CD4-positive, alpha-beta memory T cell (primary cell): ENCODE results near the gene ZNF324B. TPM values are rescaled to one million over a fixed set of nuclear protein-coding genes. Genes with fewer than 3 reads are reported as not detected.
"Not testable (repeated sequence)": the region's sequence is repeated elsewhere in the genome, so short reads cannot be mapped to it uniquely, and the experiment has no call there.

ENCODE experiments used
- CTCF ChIA-PET: fragments of 350-600 bp; sonication (Branson Sonifier 250); formaldehyde crosslinking; loops from one replicate; lab custom pipeline; 2021; ENCODE audit warnings: inconsistent platforms; ENCODE audit not compliant: partially characterized antibody; lab: Charles Lee
- POLR2A ChIA-PET: fragments of 350-600 bp; sonication (Branson Sonifier 250); formaldehyde crosslinking; loops from one replicate; lab custom pipeline; 2021; ENCODE audit not compliant: partially characterized antibody; lab: Charles Lee
- DNase-seq, 5 donors: peaks; one replicate each; pipeline versions ENCODE4 v3.0.0 to v3.0.0-alpha.2; 2020 to 2022; ENCODE audit warnings: mixed read lengths in 1 of 5
- H3K27ac ChIP-seq: one replicate; pipeline ENCODE4 v1.7.0; 2013; ENCODE audit warnings: low read depth, low read length
- H3K27me3 ChIP-seq: 2 replicates; pipeline ENCODE4 v1.7.0; 2013; ENCODE audit warnings: mild to moderate bottlenecking, low read length, moderate library complexity; ENCODE audit not compliant: insufficient read depth
- H3K36me3 ChIP-seq: 2 replicates; pipeline ENCODE4 v1.7.0; 2013; ENCODE audit warnings: mild to moderate bottlenecking, low read length, moderate library complexity; ENCODE audit not compliant: insufficient read depth
- H3K4me1 ChIP-seq: 2 replicates; pipeline ENCODE4 v1.7.0; 2013; ENCODE audit warnings: mild to moderate bottlenecking, low read length, moderate library complexity; ENCODE audit not compliant: insufficient read depth
- H3K4me3 ChIP-seq, 2 donors: one replicate each; pipeline ENCODE4 v1.7.0; 2013; ENCODE audit warnings: low read length in 2 of 2, mild to moderate bottlenecking in 1 of 2
- H3K9me3 ChIP-seq, 2 donors: one replicate each; pipeline ENCODE4 v1.7.0; 2013; ENCODE audit warnings: low read length in 2 of 2, control low read depth in 1 of 2; ENCODE audit not compliant: control insufficient read depth in 1 of 2
- H3K27ac Mint-ChIP-seq, 7 donors: one replicate each; pipeline ENCODE4 v1.8.0; 2020 to 2021; ENCODE audit warnings: mixed read lengths in 7 of 7, mild to moderate bottlenecking in 6 of 7, inconsistent platforms in 3 of 7, moderate library complexity in 3 of 7
- H3K27me3 Mint-ChIP-seq, 2 donors: one replicate each; pipeline ENCODE4 v1.8.0; 2020 to 2021; ENCODE audit warnings: mixed read lengths in 2 of 2
- H3K36me3 Mint-ChIP-seq, 2 donors: one replicate each; pipeline ENCODE4 v1.8.0; 2020 to 2021; ENCODE audit warnings: mixed read lengths in 2 of 2, inconsistent platforms in 1 of 2, mild to moderate bottlenecking in 1 of 2
- H3K4me1 Mint-ChIP-seq, 4 donors: one replicate each; pipeline ENCODE4 v1.8.0; 2020 to 2021; ENCODE audit warnings: mixed read lengths in 4 of 4, mild to moderate bottlenecking in 1 of 4
- H3K4me3 Mint-ChIP-seq, 8 donors: one replicate each; pipeline ENCODE4 v1.8.0; 2020 to 2021; ENCODE audit warnings: mixed read lengths in 8 of 8, mild to moderate bottlenecking in 7 of 8, moderate library complexity in 6 of 8, inconsistent platforms in 3 of 8
- H3K9me3 Mint-ChIP-seq, 8 donors: one replicate each; pipeline ENCODE4 v1.8.0; 2020 to 2021; ENCODE audit warnings: mixed read lengths in 8 of 8, mild to moderate bottlenecking in 5 of 8, inconsistent platforms in 3 of 8, moderate library complexity in 1 of 8
- intact Hi-C: fragments of 100-400 bp; cut with micrococcal nuclease; formaldehyde crosslinking; loops from one replicate; pipeline ENCODE4 v1.15.1; 2023
- polyA plus RNA-seq, 2 donors: library from polyadenylated mRNA; unstranded; fragments of 300-500 nt; fragmentation: Illumina TruSeq; gene quantifications; one replicate each; pipeline ENCODE4 v1.2.3, GENCODE V29; 2021
- total RNA-seq, 2 experiments: library from RNA; stranded (reverse); gene quantifications; one replicate each; pipeline ENCODE4 v1.2.3, GENCODE V29; 2021

ZNF324B gene
- total and polyA plus RNA-seq, 4 experiments from 2014 or later = 1.2 to 13.7 (median 7.3) TPM

DNA sequence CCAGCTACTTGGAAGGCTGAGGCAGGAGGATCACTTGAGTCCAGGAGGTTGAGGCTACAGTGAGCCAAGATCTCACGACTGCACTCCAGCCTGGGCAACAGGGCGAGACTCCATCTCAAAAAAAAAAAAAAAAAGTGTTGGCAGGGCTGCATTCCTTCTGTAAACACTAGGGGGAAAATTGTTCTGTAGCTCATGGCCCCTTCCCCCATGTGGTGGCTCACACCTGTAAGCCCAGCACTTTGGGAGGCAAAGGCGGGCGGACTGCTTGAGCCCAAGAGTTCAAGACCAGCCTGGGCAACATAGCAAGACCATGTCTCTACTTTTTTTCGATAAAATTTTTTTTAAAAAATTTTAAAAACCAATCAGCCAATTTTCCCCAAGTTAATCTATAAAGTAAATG lies 32.9 kb downstream of the ZNF324B start:
- H3K4me1 Mint-ChIP-seq, H3K27me3 Mint-ChIP-seq, DNase-seq, H3K9me3 Mint-ChIP-seq, H3K9me3 ChIP-seq, POLR2A ChIA-PET, H3K4me1 ChIP-seq, intact Hi-C loops, H3K27ac Mint-ChIP-seq, H3K4me3 Mint-ChIP-seq, H3K36me3 ChIP-seq, H3K36me3 Mint-ChIP-seq, H3K27ac ChIP-seq, H3K4me3 ChIP-seq, H3K27me3 ChIP-seq, CTCF ChIA-PET: not testable (repeated sequence)

DNA sequence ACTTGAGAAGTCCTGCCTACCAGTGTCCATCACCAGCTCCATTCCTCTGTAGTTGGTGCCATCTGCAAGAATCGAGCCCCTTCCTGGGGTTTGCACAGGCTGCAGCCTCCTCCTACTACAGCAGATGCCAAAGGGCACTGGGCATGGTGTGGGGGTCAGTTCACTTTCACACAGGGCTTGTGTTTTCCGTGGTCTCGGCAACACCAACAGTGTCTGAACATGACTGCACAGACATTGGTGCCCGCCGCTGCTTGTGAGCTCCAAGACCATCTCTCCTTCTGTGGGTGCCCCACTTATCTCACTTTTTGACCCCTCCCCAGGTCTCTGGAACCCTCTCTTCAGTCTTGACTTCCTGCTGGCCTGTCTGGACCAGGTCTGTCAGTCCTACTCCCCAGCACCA lies 40.0 kb downstream of the ZNF324B start:
- Mint-ChIP-seq H3K9me3 (no peaks in the 10 kb centered on the region), H3K4me3 (no peak overlapping the region), H3K4me1 (no peaks in the 10 kb centered on the region), H3K36me3 (no peaks in the 10 kb centered on the region), H3K27ac (no peak overlapping the region), H3K27me3 (no peaks in the 10 kb centered on the region)
- H3K9me3 ChIP-seq = no peaks in the 10 kb centered on the region
- DNase-seq = no peak
- no peak overlapping the region for H3K4me3 ChIP-seq
- H3K4me1 ChIP-seq = peaks cover 7% of the 10 kb centered on the region
- H3K36me3 ChIP-seq = no peaks in the 10 kb centered on the region
- H3K27ac ChIP-seq = no peak overlapping the region
- no peaks in the 10 kb centered on the region for H3K27me3 ChIP-seq
- ChIA-PET CTCF (no interaction called here), POLR2A (no interaction called here)
- intact Hi-C loops = no loop called here

DNA sequence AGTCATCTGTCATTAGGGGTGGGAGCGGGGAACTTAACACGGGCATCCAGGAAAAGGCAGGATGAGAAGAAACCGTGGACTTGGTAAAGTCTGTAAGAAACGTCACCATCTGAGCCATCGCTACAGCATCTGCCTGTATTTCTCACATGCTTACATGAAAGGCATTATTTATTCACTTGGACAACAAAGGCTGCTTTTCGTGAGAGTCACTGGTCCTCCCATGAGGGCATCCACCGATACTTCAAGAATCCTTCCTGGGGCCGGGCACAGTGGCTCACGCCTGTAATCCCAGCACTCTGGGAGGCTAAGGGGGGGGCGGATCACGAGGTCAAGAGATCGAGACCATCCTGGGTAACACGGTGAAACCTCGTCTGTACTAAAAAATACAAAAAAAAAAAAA lies 40.8 kb downstream of the ZNF324B start:
- no peak overlapping the region for H3K27ac Mint-ChIP-seq
- Histone ChIP-seq H3K27me3 (no peaks in the 10 kb centered on the region), H3K4me3 (no peak overlapping the region), H3K4me1 (peaks cover 7% of the 10 kb centered on the region), H3K36me3 (no peaks in the 10 kb centered on the region), H3K27ac (no peak overlapping the region), H3K9me3 (no peaks in the 10 kb centered on the region)
- ChIA-PET CTCF (no interaction called here), POLR2A (no interaction called here)
- H3K9me3 Mint-ChIP-seq = no peaks in the 10 kb centered on the region
- intact Hi-C loops = no loop called here
- no peaks in the 10 kb centered on the region for H3K27me3 Mint-ChIP-seq
- no peak for DNase-seq
- no peak overlapping the region for H3K4me3 Mint-ChIP-seq
- H3K4me1 Mint-ChIP-seq = peaks cover 0 to 3% (median 0%) of the 10 kb centered on the region in 4 donors
- H3K36me3 Mint-ChIP-seq = no peaks in the 10 kb centered on the region

DNA sequence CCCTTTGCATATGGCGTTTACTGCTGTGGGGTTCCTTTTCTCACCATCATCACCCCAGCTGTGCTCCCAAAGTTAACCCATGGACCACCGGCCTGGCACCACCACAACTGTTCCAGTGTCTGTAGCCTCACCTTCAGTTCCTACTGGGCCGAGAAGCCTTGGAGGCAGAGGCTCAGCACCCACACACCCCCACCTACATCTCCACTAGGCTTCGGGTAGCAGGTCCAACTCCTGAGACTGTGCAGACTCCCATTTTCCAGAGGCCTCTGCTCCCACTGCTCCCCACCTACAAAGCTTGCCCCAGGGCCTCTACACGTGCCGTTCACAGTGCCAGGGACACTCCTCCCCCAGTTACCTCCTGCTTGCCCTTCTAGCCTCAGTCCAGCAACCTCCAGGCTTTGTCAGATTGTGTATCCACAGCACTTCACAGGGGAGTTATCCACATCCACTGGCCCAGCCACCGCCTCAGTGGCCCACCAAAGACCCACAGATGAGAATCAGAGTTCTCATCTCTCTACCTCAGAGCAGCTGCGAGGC lies 46.3 kb downstream of the ZNF324B start:
- Histone ChIP-seq H3K4me3 (no peak overlapping the region), H3K9me3 (no peaks in the 10 kb centered on the region), H3K27ac (no peak overlapping the region), H3K36me3 (no peaks in the 10 kb centered on the region), H3K27me3 (no peaks in the 10 kb centered on the region), H3K4me1 (peaks cover 16% of the 10 kb centered on the region)
- Mint-ChIP-seq H3K4me3 (peak overlapping the region in 5 of 8 donors; percentile 20 to 93 (median 31)), H3K36me3 (no peaks in the 10 kb centered on the region), H3K27ac (peak overlapping the region in 1 of 7 donors; percentile 36), H3K27me3 (no peaks in the 10 kb centered on the region), H3K9me3 (peaks cover 0 to 16% (median 4%) of the 10 kb centered on the region in 8 donors), H3K4me1 (peaks cover 14 to 25% (median 17%) of the 10 kb centered on the region in 4 donors)
- DNase-seq = no peak
- POLR2A ChIA-PET = interaction anchor here (1.2 kb wide), 2 partner anchors 21 to 22 kb away, joined by 4 read pairs; partner anchors contain the start of gene ZBTB45
- intact Hi-C loops = no loop called here
- CTCF ChIA-PET = interaction anchor here (2.7 kb wide), 1 partner anchor 16 kb away, joined by 9 read pairs; no protein-coding TSS in a partner anchor

DNA sequence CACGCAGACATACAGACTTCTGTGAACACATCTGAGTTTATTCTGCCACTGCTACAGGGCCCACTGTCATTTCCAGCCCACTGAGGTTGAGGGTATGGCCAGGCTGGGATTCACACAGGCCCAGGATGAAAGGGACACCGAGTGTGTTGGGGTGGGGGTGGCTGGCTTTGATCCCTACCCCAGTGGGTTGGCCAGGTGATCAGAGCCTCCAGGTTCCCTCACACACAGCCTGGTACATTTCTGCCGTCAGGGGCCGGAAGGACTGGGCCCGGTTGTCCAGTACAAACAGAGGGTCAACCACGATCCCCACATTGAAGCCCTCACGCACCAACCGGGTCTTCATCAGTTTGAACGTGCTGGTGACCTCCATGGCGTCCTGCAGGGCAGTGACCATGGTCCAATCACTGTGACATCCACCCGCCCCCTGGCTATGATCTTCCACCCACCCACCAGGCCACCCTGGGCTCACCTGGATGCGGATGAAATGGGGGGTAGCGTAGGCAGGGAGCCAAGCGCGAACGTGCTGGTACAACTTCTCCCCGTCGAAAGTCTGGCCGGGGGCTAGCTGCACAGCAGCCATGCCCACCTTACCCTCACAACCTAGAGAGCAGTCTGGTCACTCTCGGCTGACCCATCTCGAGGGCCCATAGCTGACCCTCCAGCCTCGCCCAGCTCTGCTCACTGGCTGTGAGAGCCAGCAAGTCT lies 47.0 kb downstream of the ZNF324B start:
- Mint-ChIP-seq H3K9me3 (peaks cover 0 to 16% (median 4%) of the 10 kb centered on the region in 8 donors), H3K4me3 (peak overlapping the region; percentile 86 to 94 (median 91)), H3K27me3 (no peaks in the 10 kb centered on the region), H3K36me3 (no peaks in the 10 kb centered on the region), H3K27ac (peak overlapping the region; percentile 77 to 98 (median 96)), H3K4me1 (peaks cover 14 to 25% (median 17%) of the 10 kb centered on the region in 4 donors)
- H3K27ac ChIP-seq = peak overlapping the region; percentile 66
- no peaks in the 10 kb centered on the region for H3K27me3 ChIP-seq
- no peaks in the 10 kb centered on the region for H3K36me3 ChIP-seq
- H3K9me3 ChIP-seq = no peaks in the 10 kb centered on the region
- peaks cover 16% of the 10 kb centered on the region for H3K4me1 ChIP-seq
- intact Hi-C loops = loop anchor here (1.0 kb wide), 7 partner anchors 21 to 315 kb away; partner anchors contain the start of genes RPS5, TRIM28, ZBTB45 and ZNF274
- H3K4me3 ChIP-seq = peak overlapping the region; percentile 30 to 52
- POLR2A ChIA-PET = interaction anchor here (0.8 to 4.0 kb wide), 6 partner anchors 17 to 315 kb away, joined by 3 to 33 read pairs (median 6); partner anchors contain the start of genes CHMP2A, TRIM28, ZBTB45 and ZNF274
- DNase-seq = no peak
- CTCF ChIA-PET = interaction anchor here (1.1 to 2.7 kb wide), 3 partner anchors 15 to 83 kb away, joined by 3 to 9 read pairs (median 5); partner anchors contain the start of gene TRIM28

DNA sequence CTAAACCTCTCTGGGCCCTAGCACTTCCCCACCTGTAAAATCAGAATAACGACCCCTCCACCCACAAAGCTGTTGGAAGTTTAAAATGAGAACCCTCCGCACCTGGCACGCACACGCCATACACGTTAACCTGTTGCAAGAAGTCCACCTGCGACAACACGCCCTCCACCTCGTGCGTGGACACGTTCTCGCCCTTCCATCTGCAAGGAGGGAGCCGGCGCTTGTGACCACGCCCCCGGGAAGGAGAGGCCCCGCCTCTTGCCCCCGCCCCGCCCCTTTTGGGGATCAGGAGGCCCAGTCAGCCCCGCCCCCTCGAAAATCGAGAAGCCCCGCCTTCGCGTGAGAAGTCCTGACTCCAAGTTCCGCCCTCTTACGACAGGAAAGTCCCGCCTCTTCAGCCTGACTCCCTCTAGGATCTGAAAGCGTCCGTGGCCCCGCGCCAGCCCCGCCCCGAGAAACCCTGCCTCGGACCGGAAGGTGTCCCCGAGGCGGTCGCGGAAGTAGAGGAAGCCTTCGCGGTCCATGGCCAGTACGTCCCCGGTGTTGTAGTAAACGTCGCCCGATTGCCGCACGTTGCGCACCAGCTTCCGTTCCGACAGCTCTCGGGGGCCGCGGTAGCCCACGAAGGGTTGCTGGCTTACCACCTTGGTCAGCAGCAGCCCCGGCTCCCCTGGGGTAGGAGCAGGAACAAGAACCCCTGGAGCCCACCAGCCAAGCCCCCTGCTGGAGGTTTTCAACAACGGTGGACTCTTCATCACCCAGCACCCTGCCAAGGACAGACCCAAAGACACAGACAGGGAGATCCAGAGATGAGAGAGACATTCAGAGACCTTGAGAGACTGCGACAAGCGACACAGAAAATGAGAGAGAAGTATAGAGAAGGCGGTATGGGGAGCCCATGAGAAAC lies 47.9 kb downstream of the ZNF324B start:
- H3K4me3 ChIP-seq = peak overlapping the region; percentile 34 to 52
- Mint-ChIP-seq H3K9me3 (peaks cover 0 to 16% (median 4%) of the 10 kb centered on the region in 8 donors), H3K27me3 (no peaks in the 10 kb centered on the region), H3K4me1 (peaks cover 14 to 25% (median 17%) of the 10 kb centered on the region in 4 donors), H3K4me3 (peak overlapping the region; percentile 86 to 94 (median 91)), H3K27ac (peak overlapping the region; percentile 77 to 98 (median 96)), H3K36me3 (peaks cover 0 to 1% of the 10 kb centered on the region in 2 donors)
- DNase-seq = peak; percentile 89 to 96 (median 90)
- intact Hi-C loops = loop anchor here (1.0 kb wide), 7 partner anchors 20 to 316 kb away; partner anchors contain the start of genes RPS5, TRIM28, ZBTB45 and ZNF274
- H3K4me1 ChIP-seq = peaks cover 16% of the 10 kb centered on the region
- H3K9me3 ChIP-seq = no peaks in the 10 kb centered on the region
- no peaks in the 10 kb centered on the region for H3K27me3 ChIP-seq
- CTCF ChIA-PET = interaction anchor here (1.1 to 2.7 kb wide), 5 partner anchors 14 to 82 kb away, joined by 3 to 9 read pairs (median 5); partner anchors contain the start of genes TRIM28 and ZBTB45
- peak overlapping the region; percentile 66 for H3K27ac ChIP-seq
- H3K36me3 ChIP-seq = no peaks in the 10 kb centered on the region
- POLR2A ChIA-PET = interaction anchor here (0.5 to 4.0 kb wide), 11 partner anchors 18 to 318 kb away, joined by 3 to 33 read pairs (median 3); partner anchors contain the start of genes CHMP2A, TRIM28, ZBTB45 and ZNF274
